ENCODE data around the gene OLFML2A. TPM values are rescaled to one million over a fixed set of nuclear protein-coding genes. Genes with fewer than 3 reads are reported as not detected.

OLFML2A gene
- polyA plus RNA-seq, 1 experiment = 2.5 TPM

DNA sequence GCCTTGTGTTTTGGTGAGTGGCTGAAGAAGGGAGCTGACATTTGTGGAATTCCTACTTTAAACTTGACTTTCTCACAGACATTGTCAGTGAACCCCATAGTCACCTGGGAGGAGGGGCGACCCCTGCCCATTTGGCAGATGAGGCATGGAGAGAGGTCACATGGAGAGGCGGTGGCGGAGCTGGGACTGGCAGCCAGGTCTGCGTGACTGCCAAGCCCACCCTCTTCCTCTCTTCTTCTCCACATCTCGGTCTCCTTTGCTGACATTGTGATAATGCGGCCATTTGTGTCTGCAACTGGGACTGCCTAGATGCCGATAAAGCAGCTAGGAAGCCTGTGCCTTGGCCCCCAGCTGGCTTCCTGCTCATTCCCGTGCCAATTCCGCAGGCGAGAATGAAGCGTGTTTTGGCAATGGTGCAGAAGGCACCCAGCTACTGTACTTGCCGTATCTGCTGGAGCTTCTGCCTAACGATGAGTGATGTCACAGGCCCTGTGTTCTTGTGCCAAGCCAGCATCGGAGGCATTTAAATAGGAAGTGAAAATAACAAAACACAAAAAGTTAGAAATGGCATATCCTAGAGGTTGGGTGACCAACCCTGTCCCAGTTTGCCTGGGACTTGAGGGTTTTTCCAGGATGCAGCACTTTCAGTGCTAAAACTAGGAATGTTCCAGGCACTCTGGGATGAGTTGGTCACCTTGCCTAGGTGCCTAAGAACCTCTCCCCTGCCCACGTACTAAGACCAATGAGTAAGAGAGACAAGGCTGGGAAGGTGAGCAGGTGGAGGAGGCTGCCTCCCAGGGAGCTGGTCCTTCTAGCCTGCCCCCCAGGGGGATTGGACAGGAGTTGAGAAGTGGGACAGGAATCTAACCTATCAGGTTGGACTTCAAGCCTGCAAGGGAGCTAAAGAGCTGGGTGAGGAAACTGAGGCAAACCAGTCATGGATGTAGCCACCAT is 23.6 kb downstream of the OLFML2A start:
- TF ChIP-seq, protein P1, sequence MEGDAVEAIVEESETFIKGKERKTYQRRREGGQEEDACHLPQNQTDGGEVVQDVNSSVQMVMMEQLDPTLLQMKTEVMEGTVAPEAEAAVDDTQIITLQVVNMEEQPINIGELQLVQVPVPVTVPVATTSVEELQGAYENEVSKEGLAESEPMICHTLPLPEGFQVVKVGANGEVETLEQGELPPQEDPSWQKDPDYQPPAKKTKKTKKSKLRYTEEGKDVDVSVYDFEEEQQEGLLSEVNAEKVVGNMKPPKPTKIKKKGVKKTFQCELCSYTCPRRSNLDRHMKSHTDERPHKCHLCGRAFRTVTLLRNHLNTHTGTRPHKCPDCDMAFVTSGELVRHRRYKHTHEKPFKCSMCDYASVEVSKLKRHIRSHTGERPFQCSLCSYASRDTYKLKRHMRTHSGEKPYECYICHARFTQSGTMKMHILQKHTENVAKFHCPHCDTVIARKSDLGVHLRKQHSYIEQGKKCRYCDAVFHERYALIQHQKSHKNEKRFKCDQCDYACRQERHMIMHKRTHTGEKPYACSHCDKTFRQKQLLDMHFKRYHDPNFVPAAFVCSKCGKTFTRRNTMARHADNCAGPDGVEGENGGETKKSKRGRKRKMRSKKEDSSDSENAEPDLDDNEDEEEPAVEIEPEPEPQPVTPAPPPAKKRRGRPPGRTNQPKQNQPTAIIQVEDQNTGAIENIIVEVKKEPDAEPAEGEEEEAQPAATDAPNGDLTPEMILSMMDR (IDR thresholded peaks at IDR 0.05; ENCODE audit: insufficient read depth, low read depth, low read length) = no peak
- no peak for DNase-seq (ENCODE audit: low read depth)
- Histone ChIP-seq H3K27me3 (ENCODE audit: control insufficient read depth, insufficient read depth, low read length) (peaks cover 1% of the 10 kb centered on the region; the same call in 1 of the 2 replicates), H3K36me3 (ENCODE audit: control insufficient read depth, insufficient read depth, low read length) (no peaks in the 10 kb centered on the region), H3K4me3 (ENCODE audit: low read depth, low read length) (no peak overlapping the region)
- CTCF ChIA-PET = interaction anchor here (0.7 to 1.1 kb wide), 2 partner anchors 8 to 29 kb away, joined by 3 read pairs; no protein-coding TSS in a partner anchor
- POLR2A ChIA-PET = no interaction called here

DNA sequence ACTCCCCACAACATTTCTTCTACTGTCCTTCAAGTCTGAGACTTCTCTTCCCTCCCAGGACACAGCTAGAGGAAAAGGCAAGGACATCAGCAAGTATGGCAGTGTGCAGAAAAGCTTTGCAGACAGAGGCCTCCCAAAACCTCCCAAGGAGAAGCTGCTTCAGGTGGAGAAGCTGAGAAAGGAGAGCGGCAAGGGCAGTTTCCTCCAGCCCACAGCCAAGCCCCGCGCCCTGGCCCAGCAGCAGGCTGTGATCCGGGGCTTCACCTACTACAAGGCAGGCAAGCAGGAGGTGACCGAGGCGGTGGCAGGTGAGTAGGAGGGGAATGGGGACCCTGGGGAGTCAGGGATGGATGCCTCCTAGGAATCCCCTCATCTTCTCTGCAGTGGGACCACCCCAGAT is 24.4 kb downstream of the OLFML2A start:
- ChIA-PET CTCF (interaction anchor here (1.0 to 1.1 kb wide), 2 partner anchors 9 to 51 kb away, joined by 3 read pairs; no protein-coding TSS in a partner anchor), POLR2A (no interaction called here)
- Histone ChIP-seq H3K4me3 (ENCODE audit: low read depth, low read length) (no peak overlapping the region), H3K27me3 (ENCODE audit: control insufficient read depth, insufficient read depth, low read length) (peaks cover 1% of the 10 kb centered on the region; the same call in 1 of the 2 replicates), H3K36me3 (ENCODE audit: control insufficient read depth, insufficient read depth, low read length) (no peaks in the 10 kb centered on the region)
- DNase-seq (ENCODE audit: low read depth) = no peak
- TF ChIP-seq, protein P1 (IDR thresholded peaks at IDR 0.05; ENCODE audit: insufficient read depth, low read depth, low read length) = no peak

DNA sequence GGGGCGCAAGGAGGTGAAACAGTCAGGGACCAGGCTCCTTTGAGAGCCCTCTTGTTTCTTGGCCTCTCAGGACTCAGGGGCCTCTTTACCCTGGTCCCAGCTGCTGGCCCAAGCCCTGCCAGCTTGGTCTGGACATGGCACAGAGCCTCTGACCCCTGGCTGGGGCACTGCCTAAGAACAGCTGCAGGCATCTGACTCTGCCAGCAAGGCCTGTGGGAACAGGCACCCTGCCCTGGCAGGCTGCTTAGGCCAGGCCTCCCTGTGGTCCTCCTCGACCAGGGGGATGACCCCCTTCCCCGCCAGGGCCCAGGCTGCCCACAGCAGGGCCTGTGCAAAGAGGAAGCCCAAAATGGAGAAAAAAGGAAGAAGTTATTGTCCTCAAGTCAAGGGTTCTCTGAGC is 25.5 kb downstream of the OLFML2A start:
- ChIA-PET CTCF (interaction anchor here (1.0 kb wide), 1 partner anchor 50 kb away, joined by 3 read pairs; no protein-coding TSS in a partner anchor), POLR2A (no interaction called here)
- H3K27me3 ChIP-seq (ENCODE audit: control insufficient read depth, insufficient read depth, low read length) = peaks cover 1% of the 10 kb centered on the region; the same call in 1 of the 2 replicates
- no peaks in the 10 kb centered on the region for H3K36me3 ChIP-seq (ENCODE audit: control insufficient read depth, insufficient read depth, low read length)
- no peak overlapping the region for H3K4me3 ChIP-seq (ENCODE audit: low read depth, low read length)
- TF ChIP-seq, protein P1 (IDR thresholded peaks at IDR 0.05; ENCODE audit: insufficient read depth, low read depth, low read length) = no peak
- DNase-seq (ENCODE audit: low read depth) = no peak

DNA sequence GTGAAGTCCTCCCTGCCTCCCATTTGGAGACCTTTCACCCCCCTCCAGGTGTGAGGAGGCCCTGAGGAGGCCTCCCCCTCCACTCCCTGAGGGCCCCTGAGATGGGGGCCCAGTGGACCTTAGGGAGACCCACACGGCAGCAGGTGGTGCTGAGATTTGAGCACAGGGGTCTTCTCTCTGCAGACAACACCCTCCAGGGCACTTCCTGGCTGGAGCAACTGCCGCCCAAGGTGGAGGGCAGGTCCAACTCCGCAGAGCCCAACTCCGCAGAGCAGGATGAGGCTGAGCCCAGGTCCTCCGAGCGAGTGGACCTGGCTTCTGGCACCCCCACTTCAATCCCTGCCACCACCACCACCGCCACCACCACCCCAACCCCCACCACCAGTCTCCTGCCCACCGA is 27.0 kb downstream of the OLFML2A start:
- H3K4me3 ChIP-seq (ENCODE audit: low read depth, low read length) = no peak overlapping the region
- POLR2A ChIA-PET = no interaction called here
- CTCF ChIA-PET = no interaction called here
- peaks cover 1% of the 10 kb centered on the region; the same call in 1 of the 2 replicates for H3K27me3 ChIP-seq (ENCODE audit: control insufficient read depth, insufficient read depth, low read length)
- TF ChIP-seq, protein P1 (IDR thresholded peaks at IDR 0.05; ENCODE audit: insufficient read depth, low read depth, low read length) = no peak
- no peak for DNase-seq (ENCODE audit: low read depth)
- no peaks in the 10 kb centered on the region for H3K36me3 ChIP-seq (ENCODE audit: control insufficient read depth, insufficient read depth, low read length)

DNA sequence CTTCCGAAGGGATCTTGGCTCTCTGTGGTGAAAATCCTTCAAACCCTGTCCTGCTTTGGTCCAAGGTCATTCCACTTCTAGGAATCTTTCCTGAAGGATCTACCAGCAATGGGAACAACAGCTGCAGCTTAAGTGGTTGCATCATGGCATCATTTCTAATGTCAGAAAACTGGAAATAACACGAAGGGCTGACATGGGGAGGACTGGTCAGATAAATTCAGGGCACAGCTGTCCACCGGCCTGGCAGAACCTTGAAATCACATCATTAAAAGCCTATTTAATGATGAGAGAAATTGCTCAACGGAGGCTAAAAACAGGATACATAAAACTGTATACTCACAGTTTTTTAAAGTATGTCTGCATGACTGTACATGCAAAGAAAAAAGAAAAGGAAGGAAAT is 28.3 kb downstream of the OLFML2A start:
- TF ChIP-seq, protein P1 (IDR thresholded peaks at IDR 0.05; ENCODE audit: insufficient read depth, low read depth, low read length) = no peak
- CTCF ChIA-PET = interaction anchor here (1.1 to 1.3 kb wide), 2 partner anchors 15 to 188 kb away, joined by 4 to 5 read pairs; no protein-coding TSS in a partner anchor
- H3K27me3 ChIP-seq (ENCODE audit: control insufficient read depth, insufficient read depth, low read length) = peaks cover 1% of the 10 kb centered on the region; the same call in 1 of the 2 replicates
- POLR2A ChIA-PET = no interaction called here
- no peaks in the 10 kb centered on the region for H3K36me3 ChIP-seq (ENCODE audit: control insufficient read depth, insufficient read depth, low read length)
- no peak overlapping the region for H3K4me3 ChIP-seq (ENCODE audit: low read depth, low read length)
- no peak for DNase-seq (ENCODE audit: low read depth)
